G401.6 (cell line): ENCODE results near the gene CLIP1.
A peak's percentile ranks its signal among the peaks of the same experiment; 100 is the strongest.

Source experiments
- FAIRE-seq: peaks from 2 replicates; lab custom pipeline; 2012; peaks lifted over from hg19 to GRCh38; lab: Jason Lieb, UNC

CLIP1 gene

GRCh38 chr12:122245553-122245952 lies 176.9 kb downstream of the CLIP1 start:
- FAIRE-seq, result no peak

- FAIRE-seq, result no peak
These were observed 177.7 kb downstream of the CLIP1 start for GRCh38 chr12:122244565-122245371.

- no peak for FAIRE-seq
These were observed 178.5 kb downstream of the CLIP1 start for GRCh38 chr12:122243965-122244364.

GRCh38 chr12:122238861-122239260 lies 183.6 kb downstream of the CLIP1 start:
- FAIRE-seq, result no peak

- FAIRE-seq, result no peak
These were observed 186.7 kb downstream of the CLIP1 start for GRCh38 chr12:122235741-122236140.

GRCh38 chr12:122232691-122233090 lies 189.8 kb downstream of the CLIP1 start:
- FAIRE-seq, result no peak

- no peak for FAIRE-seq
These were observed 191.7 kb downstream of the CLIP1 start for GRCh38 chr12:122230798-122231197.

DNA sequence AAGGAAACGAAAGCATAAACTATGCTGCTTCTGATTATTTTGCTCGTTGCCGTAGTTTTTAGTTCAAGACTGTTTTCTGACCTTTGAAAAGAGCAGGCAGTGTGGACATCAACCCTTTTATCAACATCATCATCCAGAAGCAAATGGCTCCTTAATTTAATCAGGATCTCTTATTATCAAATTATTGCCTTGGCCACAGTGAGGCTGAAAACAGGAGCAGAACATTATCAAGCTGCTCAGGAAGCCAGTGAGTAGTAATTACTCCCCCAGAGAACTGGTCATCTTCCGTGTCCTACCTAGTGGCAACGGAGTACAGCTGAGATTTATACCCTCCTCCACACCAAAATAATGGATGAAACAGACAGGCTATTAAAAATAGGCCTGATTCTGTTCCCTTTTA lies 194.4 kb downstream of the CLIP1 start:
- no peak for FAIRE-seq

GRCh38 chr12:122227341-122227740 lies 195.1 kb downstream of the CLIP1 start:
- FAIRE-seq, result no peak

DNA sequence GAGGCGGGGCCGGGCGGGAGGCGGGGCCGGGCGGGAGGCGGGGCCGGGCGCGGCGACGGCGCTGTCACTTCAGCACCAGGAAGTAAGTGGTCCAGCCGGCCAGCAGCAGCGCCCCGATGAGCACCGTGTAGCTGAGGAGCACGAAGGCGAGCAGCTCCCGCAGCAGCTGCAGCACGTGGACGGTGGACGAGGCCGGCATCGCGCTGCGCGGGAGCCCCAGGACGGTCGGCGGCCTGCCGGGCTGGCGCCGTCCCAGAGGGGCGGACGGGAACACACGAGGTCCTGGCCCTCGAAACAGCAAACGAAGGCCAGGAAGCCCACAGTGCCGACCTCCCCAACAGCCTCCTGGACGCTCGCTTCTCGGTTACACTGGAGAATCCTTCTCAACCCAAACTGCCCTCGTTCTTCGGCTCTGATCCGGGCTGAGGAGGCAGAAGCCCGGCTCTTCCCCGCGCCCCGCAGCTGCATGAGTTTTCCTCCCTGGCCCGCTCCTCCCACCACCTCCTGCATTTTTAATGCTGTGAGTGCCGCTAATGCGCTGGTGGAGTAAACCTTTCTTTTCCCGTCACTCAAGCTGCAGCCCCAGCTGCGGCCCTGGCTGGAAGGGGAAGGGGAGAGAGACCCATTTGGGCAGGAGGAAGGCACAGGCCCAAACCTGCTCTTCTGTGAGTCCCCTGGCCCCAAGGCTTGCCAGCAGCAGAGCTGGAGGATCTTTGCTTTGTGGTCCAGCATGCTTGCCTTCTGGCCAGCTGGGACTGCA lies 195.9 kb downstream of the CLIP1 start:
- no peak for FAIRE-seq

DNA sequence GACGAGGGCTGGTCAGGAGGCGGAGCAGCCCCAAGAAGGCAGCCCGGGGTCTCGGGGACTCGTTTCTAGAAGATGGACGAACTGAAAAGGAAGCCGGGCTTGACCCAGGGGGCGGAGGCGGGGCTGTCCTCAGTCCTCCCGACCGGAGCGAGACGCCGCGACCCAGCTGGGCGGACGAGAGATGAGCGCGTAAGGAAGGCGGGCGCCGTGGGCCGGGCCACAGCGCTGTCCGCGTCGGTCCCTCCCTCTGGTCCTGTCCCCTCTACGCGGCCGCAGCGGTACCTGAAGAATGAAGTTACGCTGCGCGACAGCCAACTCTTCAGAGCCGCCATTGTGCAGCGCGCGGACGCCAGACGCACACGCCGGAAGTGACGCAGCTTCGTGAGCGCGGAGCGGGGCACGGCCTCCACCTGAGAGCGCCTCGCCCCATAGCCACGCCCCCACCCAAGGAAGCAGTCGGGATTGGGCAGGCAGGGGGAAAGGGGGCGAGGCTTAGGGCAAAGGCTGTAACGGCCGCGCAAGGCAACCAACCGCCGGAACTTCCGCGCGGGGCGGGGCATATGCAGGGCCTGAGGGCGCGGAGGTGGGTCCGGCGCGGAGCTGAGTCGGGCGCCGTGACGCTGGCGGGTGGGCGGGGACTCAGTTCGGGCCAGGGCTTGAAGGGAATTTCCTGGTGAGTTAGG lies 196.6 kb downstream of the CLIP1 start, which contains the start of gene DIABLO:
TSS of gene DIABLO (minus strand) at position 370 of the 683 bp plus-strand sequence. CDS start at position 332, 38 bp downstream.
- peak; percentile 99 for FAIRE-seq
